Measurements from ENCODE around the gene BAG5.
"Not testable (repeated sequence)": the region's sequence is repeated elsewhere in the genome, so short reads cannot be mapped to it uniquely, and the experiment has no call there.

The BAG5 gene, protein sequence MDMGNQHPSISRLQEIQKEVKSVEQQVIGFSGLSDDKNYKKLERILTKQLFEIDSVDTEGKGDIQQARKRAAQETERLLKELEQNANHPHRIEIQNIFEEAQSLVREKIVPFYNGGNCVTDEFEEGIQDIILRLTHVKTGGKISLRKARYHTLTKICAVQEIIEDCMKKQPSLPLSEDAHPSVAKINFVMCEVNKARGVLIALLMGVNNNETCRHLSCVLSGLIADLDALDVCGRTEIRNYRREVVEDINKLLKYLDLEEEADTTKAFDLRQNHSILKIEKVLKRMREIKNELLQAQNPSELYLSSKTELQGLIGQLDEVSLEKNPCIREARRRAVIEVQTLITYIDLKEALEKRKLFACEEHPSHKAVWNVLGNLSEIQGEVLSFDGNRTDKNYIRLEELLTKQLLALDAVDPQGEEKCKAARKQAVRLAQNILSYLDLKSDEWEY

DNA sequence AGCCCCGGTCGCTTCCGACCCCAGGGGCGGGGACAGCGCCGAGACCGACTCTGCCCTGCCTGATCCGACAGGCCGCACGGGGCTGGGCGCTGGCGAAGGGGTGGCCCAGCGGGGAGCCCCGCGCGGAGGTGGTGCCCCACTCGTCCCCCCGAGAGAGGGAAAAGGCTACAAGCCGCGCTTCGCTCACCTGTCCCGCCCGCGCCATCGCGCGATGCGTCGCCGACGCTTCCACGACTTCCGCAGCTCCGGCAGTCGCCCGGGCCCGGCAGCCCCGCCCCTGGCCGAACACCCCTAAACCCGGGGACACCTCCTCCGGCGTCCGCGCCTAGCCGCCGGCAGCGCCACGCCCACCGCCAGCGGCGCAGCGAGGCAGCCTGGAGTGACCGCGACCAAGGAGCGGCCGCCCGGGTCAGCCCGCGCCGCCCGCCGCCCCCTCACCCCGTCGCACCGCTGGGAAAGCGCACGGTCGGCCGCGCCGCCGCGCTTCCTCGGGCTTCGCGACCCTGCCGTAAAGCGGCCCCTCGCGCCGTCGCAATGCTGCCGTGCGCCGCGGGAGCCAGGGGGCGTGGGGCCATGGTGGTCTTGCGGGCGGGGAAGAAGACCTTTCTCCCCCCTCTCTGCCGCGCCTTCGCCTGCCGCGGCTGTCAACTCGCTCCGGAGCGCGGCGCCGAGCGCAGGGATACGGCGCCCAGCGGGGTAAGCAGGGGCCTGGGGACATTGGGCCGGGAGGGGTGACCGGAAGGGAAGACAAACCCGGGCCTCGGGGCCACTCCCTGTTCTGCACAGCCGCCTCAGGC, at the start of gene BAG5, which contains the start of gene COA8:
TSS of gene BAG5 (minus strand) at position 229 of the 797 bp plus-strand sequence. CDS start 1,493 bp downstream, outside the sequence.
TSS of gene COA8 (plus strand) at position 532 of the 797 bp plus-strand sequence. CDS start at position 574, 42 bp downstream.
- peak; percentile 83 for DNase-seq

DNA sequence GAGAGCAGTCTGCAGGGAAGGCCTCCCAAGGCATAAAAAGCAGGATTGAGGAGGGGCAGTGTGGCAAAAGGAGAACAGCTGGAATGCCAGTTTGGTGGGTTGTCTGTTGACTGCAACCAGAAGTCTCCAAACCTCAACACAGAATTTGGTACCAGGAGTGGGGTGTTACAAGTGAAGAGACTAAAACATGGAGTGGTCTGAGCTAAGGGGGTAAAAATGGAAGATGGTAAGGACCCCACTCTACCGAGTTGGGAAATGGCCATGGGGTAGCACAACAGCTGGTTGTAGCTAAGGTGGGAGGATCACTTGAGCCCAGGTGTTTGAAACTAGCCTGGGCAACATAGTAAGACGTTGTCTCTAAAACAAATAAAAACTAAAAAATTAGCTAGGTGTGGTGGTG, 48.8 kb upstream of the BAG5 start:
- no peak for DNase-seq

DNA sequence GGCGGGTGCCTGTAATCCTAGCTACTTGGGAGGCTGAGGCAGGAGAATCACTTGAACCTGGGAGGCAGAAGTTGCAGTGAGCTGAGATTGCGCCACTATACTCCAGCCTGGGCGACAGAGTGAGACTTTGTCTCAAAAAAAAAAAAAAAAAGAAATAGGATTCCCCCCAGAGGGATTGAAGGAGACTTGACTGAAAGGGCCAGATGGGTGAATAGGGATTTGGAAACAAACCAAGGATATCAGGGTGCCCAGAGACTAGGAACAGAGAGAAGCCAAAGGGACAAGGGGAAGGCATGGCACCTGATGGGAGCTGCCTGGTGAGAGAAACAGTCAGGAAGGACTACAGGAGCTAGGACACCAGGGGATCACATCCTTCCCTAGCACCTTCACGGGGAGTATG, 46.6 kb upstream of the BAG5 start:
- DNase-seq = not testable (repeated sequence)

DNA sequence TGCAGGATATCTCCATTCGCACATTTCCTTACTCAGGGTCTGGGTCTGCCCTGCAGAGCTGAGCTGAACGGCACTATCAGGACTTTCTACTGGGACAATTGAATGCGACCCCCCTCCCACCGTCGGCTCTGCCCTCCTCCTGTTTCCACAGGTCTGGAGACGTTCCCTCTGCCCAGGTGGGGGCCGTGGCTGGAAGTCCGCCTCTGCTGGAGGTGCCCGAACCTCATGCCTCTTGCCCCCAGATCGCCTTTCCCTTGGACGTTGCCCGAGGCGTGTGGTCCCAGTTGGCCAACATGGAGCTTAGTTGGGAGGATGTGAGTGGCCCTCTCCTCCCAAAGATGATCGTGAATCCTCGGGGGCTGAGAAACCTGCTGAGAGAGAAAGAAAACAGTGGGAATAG, 45.4 kb upstream of the BAG5 start:
- DNase-seq = no peak

DNA sequence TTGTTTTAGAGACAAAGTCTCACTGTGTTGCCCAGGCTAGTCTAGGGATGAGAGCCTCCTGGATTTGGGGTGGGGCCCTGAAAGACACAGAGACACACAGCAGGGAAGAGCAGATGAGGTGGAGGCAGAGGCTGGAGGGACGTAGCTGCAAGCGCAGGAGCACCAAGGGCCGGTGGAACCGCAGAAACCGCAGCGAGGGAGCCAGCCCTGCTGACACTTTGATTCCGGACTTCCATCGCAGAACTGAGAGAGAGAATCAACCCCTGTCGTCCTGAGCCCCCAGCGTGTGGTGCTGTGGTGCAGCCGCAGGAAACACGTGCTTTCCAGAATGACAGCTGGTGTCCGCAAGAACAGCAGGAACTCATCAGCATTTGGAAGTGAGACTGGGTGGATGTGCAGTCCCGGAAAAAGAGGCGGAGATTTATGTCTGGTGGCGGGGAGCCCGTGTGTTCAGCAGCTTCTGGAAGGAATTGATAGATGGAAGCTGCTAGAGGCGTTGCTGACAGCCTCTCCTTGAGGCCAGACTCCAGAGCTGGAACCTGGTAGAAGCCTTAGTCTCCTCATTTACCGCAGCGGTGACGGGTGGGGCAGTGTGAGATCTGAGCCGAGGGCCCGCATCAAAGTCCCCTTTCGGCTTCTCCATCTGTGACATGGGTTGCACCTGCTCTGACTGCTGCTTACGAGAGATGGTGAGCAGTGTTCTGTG, 44.7 kb upstream of the BAG5 start:
- DNase-seq = peak; percentile 60

DNA sequence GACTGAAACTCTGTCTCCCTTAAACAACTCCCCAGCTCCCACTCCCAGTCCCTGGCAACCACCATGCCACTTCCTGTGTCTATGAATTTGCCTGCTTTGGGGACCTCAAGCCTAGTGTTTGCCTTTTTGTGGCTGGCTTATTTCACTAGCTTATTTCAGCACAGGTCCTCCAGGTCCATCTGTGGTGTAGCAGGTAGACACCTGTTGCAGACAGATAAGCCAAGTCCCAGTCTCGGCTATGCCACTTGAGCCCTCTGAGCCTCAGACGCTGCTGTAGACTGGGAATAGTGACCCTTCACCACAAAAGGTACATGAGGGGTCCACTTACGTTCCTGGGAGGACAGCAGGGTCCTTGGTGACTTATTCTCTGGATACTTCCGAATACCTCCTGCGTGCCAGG, 42.2 kb upstream of the BAG5 start:
- DNase-seq = no peak

DNA sequence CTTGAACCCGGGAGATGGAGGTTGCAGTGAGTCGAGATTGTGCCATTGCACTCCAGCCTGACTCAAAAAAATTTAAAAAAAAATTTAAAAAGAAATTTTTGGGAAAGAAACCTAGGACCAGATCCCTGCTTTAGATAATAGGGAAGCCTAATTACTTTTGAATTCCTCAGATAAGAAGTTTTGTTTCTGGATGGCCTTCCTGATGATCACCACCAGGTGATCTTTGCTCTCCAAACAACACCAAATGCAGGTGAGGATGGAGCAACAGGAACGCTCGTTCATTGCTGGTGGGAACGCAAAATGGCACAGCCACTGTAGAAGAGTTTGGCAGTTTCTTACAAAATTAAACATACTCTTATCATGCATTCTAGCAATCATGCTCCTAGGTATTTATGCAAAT, 38.0 kb upstream of the BAG5 start:
- DNase-seq = no peak

DNA sequence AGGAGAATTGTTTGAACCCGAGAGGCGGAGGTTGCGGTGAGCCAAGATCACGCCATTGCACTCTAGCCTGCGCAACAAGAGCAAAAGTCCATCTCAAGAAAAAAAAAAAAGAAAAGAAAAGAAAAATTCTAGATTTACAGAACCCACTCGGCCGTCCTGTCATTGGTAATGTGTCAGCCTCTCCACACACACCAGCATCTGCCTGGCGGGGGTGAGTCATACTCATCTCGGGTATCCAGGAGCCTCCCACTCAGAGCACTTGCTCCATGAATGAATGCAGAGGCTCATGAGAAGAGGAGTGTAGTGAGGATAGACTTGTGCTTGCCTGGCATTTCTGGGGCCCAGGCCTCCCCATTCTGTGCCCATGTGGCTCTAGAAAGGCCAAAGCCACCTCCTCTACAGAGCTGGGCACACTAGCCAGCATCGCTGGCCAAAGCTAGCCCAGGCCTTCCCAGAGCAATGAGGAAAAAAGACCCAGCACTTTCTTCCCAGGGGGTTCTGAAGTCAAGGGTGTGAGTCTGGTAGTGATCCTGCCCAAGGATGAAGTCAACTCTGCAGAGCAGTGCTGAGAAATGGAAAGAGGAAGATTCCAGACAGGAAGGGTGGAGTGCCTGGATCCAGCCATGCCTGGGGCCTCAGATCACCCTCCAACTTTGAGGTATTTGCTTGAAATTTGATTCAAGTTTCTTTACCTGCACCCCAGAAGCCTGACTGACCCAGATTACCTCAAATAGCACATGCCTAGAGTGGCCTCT, 35.3 kb upstream of the BAG5 start:
- DNase-seq = no peak

DNA sequence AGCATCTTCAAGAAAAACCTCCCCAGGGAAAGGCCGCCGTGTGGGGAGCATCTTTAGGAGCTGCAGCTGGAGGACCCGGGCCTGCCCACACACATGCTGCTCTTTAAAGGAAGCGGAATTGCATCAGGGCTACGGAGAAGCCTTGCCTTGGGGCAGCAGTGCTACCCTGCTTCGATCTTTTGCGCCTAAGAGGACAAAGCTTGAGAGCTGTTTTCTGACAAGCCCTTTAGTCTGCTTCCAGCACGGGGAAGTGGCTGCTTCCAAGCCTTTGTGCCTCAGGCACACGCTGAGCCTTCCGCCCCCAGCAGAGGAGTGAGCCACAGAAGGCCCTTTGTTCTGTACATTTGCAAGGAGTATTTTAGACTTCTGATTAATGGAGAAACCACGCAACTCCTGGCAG, 31.8 kb upstream of the BAG5 start:
- no peak for DNase-seq

DNA sequence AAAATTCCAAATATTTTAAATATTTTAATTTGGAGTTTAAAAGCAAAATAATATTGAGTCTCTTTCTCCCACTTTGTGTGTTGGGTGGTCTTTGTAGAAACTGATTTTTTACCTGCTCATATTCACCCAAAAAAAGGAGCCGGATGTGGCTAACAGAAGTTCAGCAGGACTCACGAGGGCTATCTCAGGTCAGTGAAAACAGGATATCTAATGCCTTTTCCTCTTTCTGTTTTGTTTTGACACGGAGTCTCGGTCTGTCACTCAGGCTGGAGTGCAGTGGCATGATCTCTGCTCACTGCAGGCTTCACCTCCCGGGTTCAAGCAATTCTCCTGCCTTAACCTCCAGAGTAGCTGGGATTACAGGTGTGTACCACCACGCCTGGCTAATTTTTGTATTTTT, 31.1 kb upstream of the BAG5 start:
- DNase-seq = no peak

DNA sequence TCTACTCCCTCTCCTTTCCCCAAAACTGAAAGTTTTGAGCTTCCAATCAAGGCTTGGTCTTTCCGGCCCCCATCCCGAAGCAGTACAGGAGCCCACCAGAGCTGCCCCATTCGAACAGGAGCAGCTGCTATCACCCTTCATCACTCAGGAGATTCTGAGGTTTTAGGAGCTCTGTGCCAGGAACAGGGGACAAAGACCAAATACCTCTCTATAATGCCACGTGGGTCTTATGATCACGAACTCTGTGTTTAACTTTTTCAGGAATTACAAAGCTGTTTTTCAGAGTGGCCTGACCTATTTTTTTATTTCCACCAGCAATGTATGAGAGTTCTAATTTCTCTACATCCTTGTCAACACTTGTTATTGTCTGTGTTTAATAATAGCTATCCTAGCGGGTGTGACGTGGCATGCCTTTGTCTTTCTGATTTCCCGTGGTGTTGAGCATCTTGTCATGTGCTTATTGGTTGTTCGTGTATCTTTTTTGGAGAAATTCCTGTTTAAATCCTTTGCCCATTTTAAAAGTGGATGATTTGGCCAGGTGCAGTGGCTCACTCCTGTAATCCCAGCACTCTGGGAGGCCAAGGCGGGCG, 22.0 kb upstream of the BAG5 start:
- no peak for DNase-seq

DNA sequence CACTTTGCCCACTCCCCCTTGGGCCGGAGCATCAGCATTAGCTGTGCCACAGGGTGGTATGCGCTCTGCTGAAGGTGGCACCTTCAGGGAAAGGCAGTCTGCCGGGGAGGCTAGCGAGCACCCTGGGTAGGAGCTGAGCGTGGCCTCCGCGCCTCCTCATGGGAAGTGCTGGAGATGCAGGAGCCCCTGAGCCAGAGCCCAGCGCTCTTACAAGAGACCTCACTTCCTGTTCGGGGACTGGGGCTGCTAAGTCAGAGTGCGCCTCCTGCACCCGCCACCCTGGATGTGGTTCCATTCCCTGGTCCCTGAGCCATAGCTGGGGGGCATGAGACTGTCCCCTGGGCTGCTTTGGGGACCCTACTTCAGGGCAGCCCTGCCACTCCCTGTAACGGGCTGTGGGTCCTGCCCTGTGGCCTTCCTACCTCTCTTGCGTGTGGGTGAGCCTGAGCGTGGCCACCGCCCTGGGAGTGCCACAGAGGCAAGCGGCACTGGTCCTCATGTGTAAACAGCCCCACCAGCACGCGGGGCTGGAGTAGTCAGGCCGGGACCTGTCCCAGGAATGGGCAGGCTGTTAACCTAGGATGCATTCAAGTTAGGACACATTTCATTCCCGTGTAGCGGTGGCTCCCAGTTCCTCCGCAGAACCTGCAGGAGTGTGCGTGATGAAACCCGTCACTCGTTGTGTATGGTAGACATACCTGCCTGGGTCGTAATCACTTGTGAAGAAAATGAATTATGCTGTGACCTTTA, 19.7 kb upstream of the BAG5 start:
- DNase-seq = no peak

DNA sequence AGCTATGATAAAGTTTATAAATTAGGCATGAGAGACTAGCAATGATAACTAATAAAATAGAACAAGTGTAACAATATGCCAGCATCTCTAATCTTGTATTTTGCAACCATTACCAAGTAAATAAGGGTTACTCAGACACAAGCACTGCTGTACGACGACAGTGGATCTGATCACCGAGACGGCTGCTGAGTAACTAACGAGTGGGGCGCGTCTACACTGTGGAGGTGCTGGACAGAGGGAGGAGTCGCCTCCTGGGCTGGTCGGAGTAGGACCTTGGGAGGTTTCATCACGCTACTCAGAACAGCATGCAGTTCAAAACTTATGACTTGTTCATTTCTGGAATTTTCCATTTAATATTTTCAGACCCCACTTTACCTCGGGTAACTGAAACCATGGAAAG, 18.7 kb upstream of the BAG5 start:
- no peak for DNase-seq

DNA sequence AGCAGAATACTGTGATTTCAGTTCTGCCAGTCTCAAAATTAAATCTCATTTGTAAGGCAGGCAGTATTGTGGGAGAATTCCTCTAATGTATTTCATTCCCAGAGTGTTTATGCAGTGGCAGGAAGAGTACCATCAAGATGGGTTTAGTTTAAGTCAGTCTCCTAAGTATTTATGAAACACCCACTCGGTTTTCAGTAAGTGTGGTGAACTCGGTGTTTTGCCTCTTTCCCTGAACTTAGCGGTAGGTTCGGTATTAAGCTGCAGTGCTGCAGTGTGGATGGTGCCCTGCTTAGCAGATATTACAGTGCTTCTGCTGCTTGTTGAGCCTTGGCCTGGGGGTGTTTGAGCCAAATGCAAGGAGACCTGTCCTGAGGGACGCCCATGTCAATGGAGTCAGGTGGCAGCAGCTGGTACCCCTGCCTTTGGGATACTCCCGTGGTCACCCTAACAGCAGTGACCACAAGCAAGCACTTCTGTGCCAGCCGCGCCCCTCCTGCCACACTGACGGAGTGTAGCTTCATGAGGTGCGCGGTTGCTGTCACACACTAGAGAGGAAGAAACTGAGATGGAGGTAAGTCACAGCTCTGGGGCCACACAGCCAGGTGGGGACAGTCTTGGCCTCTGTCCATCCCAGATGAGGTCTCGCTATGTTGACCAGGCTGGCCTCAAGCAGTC, 16.1 kb upstream of the BAG5 start:
- no peak for DNase-seq

DNA sequence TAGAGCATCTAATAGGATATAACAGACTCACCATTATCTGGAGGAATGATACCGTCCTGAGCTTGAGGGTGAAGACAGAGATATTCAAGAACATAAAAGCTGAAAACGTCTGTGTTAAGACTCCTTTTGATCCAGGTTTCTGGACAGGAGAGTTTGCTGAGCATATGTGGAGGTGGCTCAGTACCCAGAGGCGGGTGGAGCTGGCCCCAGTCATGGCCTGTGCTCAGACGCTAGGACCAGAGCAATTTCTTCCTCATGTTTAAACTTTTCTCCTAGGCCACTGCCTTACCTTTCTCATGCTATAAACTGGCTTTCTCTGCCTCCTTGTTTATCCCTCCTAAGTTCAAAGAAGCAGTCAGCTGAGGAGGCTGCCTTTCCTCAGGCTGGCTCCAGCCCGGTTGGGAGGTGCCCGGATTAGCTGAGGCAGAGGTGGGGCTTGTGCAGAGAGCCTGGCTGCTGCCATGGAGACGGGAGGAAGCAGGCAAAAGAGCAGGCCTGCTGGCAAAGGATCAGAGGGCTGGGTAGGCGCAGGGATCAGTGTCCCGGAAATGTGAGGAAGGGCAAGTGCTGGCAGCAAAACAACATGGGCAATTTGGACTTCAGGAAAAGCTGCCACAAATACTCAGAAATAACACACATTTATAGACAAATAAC, 14.0 kb upstream of the BAG5 start:
- DNase-seq = no peak

DNA sequence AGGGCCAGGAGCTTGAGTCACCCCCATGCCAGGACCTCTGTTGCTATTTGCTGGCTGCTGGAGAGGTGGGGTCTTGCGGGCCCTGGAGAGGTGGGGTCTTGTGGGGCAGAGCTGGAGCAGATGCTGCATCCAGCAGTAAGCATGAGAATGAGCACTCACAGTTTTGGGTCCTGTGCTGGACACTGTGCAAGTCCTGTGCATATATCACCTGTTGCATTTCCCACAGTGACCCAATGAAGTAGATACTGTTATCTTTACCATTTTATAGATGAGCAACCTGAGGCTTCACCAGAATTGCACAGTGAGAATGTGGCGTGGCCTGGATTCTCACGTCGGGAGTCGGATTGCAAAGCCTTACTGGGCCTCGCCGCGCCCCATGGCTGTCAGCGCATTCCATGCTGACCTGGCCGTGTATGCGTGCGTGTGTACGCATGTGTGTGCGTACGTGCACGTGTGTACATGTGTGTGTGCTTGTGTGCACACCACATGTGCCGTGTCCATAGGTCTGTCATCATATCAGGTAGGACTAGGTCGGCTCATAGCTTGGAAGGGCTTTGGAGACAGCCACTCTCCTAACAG, 12.3 kb upstream of the BAG5 start:
- no peak for DNase-seq

DNA sequence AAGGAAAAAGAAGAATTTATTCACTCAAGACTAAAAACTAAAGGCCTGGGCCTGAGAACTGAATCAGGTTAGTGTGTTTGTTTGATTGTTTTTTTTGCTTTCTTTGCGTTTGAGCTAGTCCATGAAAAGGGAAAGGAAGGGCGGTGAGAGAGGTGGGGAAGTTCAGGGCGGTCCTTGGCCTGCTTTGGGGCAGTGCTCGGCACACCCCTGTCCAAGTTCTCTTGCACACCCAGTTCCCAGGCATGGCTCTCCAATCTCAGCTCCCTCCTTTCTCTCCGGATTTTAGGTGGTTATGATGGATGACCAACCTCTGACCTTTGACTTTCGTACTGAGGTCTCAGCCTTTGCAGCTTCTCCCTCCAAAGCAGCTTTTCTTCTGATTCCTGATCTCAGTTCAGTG, 11.6 kb upstream of the BAG5 start:
- DNase-seq = no peak

DNA sequence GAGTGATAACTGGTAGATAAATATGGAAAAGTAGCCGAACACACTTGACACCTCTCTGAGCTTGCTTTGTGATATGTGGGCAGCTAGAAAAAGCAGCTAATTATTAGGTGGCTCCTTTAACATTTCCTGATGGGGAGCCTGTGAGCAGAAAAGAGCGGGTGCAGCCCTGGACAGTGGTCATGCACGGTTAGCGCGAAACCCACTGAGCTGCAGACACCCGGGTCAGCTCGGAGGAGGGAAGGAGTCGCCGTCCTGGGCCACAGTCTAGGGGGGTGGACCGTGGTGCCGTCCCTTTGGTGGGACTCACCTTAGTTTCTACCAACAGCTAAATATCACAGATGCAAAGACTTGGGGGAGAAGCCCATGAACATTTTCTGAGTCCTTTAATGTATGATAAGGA, 7.0 kb upstream of the BAG5 start:
- no peak for DNase-seq

DNA sequence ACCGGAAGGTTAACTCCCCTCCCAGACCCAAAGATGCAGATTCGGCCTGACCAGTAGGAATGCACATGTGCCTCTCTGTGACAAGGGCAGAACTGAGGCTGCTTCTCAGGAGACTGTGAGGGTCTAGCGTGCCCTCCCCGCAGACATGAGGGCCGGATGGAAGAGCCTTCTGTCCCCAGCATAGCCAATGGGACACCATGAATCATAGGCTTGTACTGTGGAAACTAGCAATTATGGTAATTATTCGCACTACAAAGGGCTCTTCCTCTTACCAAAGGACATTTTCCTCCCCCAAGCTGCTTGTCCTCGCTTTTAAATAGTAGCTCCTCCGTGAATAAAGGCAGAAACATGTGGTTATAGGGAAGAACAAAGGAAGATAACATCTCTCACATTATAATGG, 6.5 kb upstream of the BAG5 start:
- DNase-seq = no peak
